Measurements from ENCODE around the gene RALBP1. TPM values are rescaled to one million over a fixed set of nuclear protein-coding genes. Genes with fewer than 3 reads are reported as not detected.

RALBP1 gene
- total and polyA plus RNA-seq, 4 donors: 32.2 to 51.6 (median 34.6) TPM

DNA sequence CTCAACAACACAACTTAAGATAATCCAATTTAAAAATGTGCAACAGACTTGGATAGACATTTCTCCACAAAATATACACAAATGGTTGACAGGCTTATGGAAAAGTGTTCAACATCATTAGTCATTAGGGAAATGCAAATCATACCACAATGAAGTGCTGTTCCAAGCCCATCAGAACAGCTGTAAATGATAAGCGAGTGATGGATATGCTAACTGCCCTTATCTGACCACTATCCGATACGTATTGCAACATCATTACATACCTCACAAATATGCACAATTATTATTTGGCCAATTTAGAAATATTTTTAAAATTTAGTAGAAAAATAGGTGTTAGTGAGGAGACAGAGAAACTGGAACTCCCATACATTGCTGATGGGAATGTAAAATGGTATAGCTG, 76.9 kb downstream of the RALBP1 start:
- H3K9me3 ChIP-seq (ENCODE audit: control insufficient read depth, insufficient read depth, low read length): peaks cover 1% of the 10 kb centered on the region
- H3K36me3 ChIP-seq (ENCODE audit: control insufficient read depth, insufficient read depth, low read length): peaks cover 49% of the 10 kb centered on the region
- H3K27me3 ChIP-seq (ENCODE audit: control insufficient read depth, insufficient read depth, low read length): no peaks in the 10 kb centered on the region
- DNase-seq (ENCODE audit: low read depth in 4 of 6, low spot score in 6 of 6): no peak
- H3K4me1 ChIP-seq (ENCODE audit: control insufficient read depth, insufficient read depth, low read length): peaks cover 3% of the 10 kb centered on the region
- no peak overlapping the region for H3K4me3 ChIP-seq (ENCODE audit: low read depth, low read length)
- H3K27ac ChIP-seq (ENCODE audit: low read depth, low read length): no peak overlapping the region
- no CpG with 5 or more reads among the region's 3 CpGs for WGBS (ENCODE audit: insufficient coverage)

DNA sequence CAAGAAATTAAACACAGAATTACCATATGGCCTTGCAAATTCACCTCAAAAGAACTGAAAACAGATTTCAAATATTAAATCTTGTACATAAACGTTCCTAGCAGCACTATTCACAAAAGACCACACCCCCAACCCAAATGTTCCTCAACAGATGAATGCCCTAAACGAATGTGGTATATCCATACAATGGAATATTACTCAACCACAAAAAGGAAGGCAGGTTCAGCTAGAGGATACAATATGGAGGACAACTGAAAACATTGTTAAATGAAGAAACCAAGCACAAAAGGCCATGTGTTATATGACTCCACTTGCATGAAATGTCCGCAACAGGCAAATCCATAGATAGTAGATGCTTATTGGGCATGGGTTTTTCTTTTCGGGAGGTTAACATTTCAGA, 77.3 kb downstream of the RALBP1 start:
- Histone ChIP-seq H3K36me3 (ENCODE audit: control insufficient read depth, insufficient read depth, low read length) (peaks cover 45% of the 10 kb centered on the region), H3K9me3 (ENCODE audit: control insufficient read depth, insufficient read depth, low read length) (peaks cover 1% of the 10 kb centered on the region), H3K27me3 (ENCODE audit: control insufficient read depth, insufficient read depth, low read length) (no peaks in the 10 kb centered on the region), H3K27ac (ENCODE audit: low read depth, low read length) (no peak overlapping the region), H3K4me1 (ENCODE audit: control insufficient read depth, insufficient read depth, low read length) (peaks cover 3% of the 10 kb centered on the region), H3K4me3 (ENCODE audit: low read depth, low read length) (no peak overlapping the region)
- DNase-seq (ENCODE audit: low read depth in 4 of 6, low spot score in 6 of 6): no peak
- WGBS (ENCODE audit: insufficient coverage): no CpG with 5 or more reads among the region's 4 CpGs

DNA sequence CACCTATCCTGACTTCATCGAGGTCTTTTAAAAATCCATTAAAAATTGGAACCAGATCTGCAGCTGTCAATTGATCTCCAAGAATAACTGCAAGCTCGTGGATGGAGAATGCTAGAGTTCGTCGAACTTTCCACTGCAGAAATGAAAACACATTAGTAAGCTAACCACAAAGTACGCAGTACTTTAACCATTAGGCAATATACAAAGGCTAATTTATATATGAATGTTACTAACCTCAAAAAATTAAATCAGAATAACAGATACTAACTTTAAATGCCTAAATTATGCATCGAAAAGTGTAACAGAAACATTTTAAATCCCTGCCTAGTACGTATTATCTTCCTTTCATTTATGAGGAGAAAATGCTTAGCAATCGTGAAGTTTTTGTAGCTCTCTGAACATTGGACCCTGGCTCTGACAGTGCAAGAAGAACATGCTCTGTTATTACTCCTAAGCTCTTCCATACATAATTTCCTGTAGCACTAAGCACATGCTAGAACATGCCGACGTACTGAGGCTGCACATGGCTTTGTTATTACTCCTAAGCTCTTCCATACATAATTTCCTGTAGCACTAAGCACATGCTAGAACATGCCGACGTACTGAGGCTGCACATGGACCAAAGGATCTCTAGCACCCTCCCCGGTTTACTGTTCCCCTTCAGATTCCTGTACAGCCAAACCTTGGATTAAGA, 82.1 kb downstream of the RALBP1 start:
- no peaks in the 10 kb centered on the region for H3K27me3 ChIP-seq (ENCODE audit: control insufficient read depth, insufficient read depth, low read length)
- peaks cover 1% of the 10 kb centered on the region for H3K9me3 ChIP-seq (ENCODE audit: control insufficient read depth, insufficient read depth, low read length)
- DNase-seq (ENCODE audit: low read depth in 4 of 6, low spot score in 6 of 6): no peak
- peaks cover 39% of the 10 kb centered on the region for H3K36me3 ChIP-seq (ENCODE audit: control insufficient read depth, insufficient read depth, low read length)
- 76% methylated on average over 6 of the region's 13 CpGs for WGBS (ENCODE audit: insufficient coverage)
- H3K4me3 ChIP-seq (ENCODE audit: low read depth, low read length): no peak overlapping the region
- no peaks in the 10 kb centered on the region for H3K4me1 ChIP-seq (ENCODE audit: control insufficient read depth, insufficient read depth, low read length)
- no peak overlapping the region for H3K27ac ChIP-seq (ENCODE audit: low read depth, low read length)

DNA sequence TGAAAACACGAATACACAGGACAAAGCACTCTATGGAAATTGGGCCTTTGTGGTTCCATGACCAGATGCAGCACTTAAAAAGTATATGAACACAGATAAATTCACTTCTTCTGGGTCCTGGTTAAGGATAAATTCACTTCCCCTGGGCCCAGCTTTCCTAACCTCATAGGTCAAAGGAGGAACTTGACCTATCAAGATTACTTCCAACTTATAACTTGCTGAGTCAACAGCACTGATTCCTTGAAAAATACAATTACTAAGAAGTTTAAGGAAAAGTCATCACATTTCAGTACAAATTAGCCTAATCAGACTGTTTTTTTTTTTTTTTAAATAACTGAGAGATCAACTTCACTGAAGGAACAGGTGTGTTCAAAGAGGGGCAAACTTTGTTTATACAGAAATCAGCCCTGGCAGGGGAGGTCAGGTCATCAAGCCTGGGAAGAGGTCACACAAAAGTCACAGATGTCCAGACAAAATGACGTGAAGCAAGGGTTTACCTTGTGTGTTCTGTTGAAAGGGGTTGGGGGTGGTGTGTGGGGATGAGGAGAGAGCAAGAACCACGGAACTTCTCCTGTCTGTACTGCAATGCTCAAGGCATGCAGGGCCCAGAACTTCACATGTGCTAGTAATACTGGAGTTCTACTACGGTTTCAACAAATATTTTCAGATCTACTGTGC, 83.2 kb downstream of the RALBP1 start:
- Histone ChIP-seq H3K27ac (ENCODE audit: low read depth, low read length) (no peak overlapping the region), H3K9me3 (ENCODE audit: control insufficient read depth, insufficient read depth, low read length) (no peaks in the 10 kb centered on the region), H3K27me3 (ENCODE audit: control insufficient read depth, insufficient read depth, low read length) (no peaks in the 10 kb centered on the region), H3K36me3 (ENCODE audit: control insufficient read depth, insufficient read depth, low read length) (peaks cover 36% of the 10 kb centered on the region), H3K4me3 (ENCODE audit: low read depth, low read length) (no peak overlapping the region), H3K4me1 (ENCODE audit: control insufficient read depth, insufficient read depth, low read length) (no peaks in the 10 kb centered on the region)
- no peak for DNase-seq (ENCODE audit: low read depth in 4 of 6, low spot score in 6 of 6)
- 74% methylated on average over 3 of the region's 4 CpGs for WGBS (ENCODE audit: insufficient coverage)

DNA sequence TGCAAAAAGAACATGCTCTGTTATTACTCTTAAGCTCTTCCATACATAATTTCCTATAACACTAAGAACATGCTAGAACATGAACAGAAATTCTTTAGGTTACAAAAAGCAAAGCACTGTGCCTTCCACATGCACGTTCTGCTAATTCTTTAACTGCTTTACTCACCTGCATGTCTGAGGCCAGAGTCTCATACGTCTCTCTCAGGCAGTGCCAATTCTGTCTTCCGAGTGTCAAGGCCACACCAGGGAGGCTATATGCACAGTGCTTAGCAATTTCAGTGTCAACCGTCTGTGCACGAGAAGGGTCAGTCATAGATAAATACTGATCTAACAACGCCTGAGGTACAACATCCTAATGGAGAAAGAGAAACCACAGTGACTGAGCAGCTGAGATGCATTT, 83.9 kb downstream of the RALBP1 start:
- Histone ChIP-seq H3K36me3 (ENCODE audit: control insufficient read depth, insufficient read depth, low read length) (peaks cover 32% of the 10 kb centered on the region), H3K27ac (ENCODE audit: low read depth, low read length) (no peak overlapping the region), H3K27me3 (ENCODE audit: control insufficient read depth, insufficient read depth, low read length) (no peaks in the 10 kb centered on the region), H3K9me3 (ENCODE audit: control insufficient read depth, insufficient read depth, low read length) (no peaks in the 10 kb centered on the region), H3K4me1 (ENCODE audit: control insufficient read depth, insufficient read depth, low read length) (no peaks in the 10 kb centered on the region), H3K4me3 (ENCODE audit: low read depth, low read length) (no peak overlapping the region)
- DNase-seq (ENCODE audit: low read depth in 4 of 6, low spot score in 6 of 6): no peak
- 87% methylated on average over 5 of the region's 6 CpGs for WGBS (ENCODE audit: insufficient coverage)

DNA sequence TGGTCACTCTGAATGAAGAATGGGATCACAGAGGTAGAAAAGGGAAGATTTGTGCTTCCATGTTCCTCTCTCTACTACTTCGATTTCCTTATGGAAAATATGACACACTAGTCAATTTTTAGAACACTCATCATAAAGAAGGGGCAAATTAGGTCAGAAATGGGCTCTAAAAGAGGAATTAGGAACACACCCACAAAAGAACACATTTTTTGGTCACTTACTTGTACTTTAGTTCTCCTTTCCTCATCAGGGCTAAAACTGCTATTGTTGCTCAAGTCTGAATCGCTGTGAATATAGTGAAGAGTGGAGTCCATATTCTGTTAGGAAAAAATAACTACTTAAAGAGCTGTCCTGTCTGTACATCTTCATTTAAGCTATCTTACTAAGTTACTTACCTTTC, 86.4 kb downstream of the RALBP1 start:
- Histone ChIP-seq H3K4me1 (ENCODE audit: control insufficient read depth, insufficient read depth, low read length) (no peaks in the 10 kb centered on the region), H3K9me3 (ENCODE audit: control insufficient read depth, insufficient read depth, low read length) (no peaks in the 10 kb centered on the region), H3K36me3 (ENCODE audit: control insufficient read depth, insufficient read depth, low read length) (peaks cover 29% of the 10 kb centered on the region), H3K27me3 (ENCODE audit: control insufficient read depth, insufficient read depth, low read length) (no peaks in the 10 kb centered on the region), H3K4me3 (ENCODE audit: low read depth, low read length) (no peak overlapping the region), H3K27ac (ENCODE audit: low read depth, low read length) (no peak overlapping the region)
- no peak for DNase-seq (ENCODE audit: low read depth in 4 of 6, low spot score in 6 of 6)
- WGBS (ENCODE audit: insufficient coverage): no CpG with 5 or more reads among the region's 2 CpGs

DNA sequence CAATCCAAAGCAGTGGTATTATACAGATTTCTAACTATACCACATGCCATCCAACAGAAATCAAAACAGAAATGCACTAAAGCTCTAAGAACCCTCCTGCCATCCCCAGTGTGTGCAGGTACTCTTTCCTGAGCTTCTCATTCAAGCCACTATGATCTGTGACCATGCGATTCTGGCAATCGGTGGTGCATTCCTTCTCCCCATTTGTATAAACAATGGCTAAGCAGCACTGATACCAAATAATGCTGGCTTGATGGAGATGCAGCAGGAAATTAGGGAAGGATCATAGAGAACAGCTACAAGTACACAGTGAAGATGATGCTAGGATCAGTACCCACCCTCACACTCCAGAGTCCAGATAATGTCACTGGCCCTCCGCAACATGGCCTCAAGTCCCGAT, 87.3 kb downstream of the RALBP1 start:
- Histone ChIP-seq H3K27ac (ENCODE audit: low read depth, low read length) (no peak overlapping the region), H3K9me3 (ENCODE audit: control insufficient read depth, insufficient read depth, low read length) (no peaks in the 10 kb centered on the region), H3K27me3 (ENCODE audit: control insufficient read depth, insufficient read depth, low read length) (no peaks in the 10 kb centered on the region), H3K4me3 (ENCODE audit: low read depth, low read length) (no peak overlapping the region), H3K4me1 (ENCODE audit: control insufficient read depth, insufficient read depth, low read length) (no peaks in the 10 kb centered on the region), H3K36me3 (ENCODE audit: control insufficient read depth, insufficient read depth, low read length) (peaks cover 29% of the 10 kb centered on the region)
- DNase-seq (ENCODE audit: low read depth in 4 of 6, low spot score in 6 of 6): no peak
- 86% methylated on average over 2 of the region's 4 CpGs for WGBS (ENCODE audit: insufficient coverage)

DNA sequence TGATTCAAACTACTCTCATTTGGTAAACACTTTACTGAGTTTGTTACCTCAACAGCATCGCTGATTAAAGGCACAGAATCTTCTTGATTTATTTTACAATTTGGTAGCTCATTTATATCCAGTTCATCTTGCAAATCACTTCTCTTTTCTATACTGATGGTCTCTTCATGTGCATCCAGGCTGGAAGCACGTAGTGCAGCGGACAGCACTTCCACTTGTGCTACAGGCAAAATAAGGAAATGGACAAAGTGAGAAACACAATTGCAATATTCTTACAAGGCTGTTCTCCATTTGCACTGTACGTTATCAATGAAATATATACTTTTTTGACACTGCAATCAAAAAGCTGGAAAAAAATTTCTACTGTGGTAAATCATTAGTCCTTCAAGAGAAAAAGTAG, 88.0 kb downstream of the RALBP1 start:
- Histone ChIP-seq H3K27ac (ENCODE audit: low read depth, low read length) (no peak overlapping the region), H3K27me3 (ENCODE audit: control insufficient read depth, insufficient read depth, low read length) (no peaks in the 10 kb centered on the region), H3K4me3 (ENCODE audit: low read depth, low read length) (no peak overlapping the region), H3K9me3 (ENCODE audit: control insufficient read depth, insufficient read depth, low read length) (no peaks in the 10 kb centered on the region), H3K4me1 (ENCODE audit: control insufficient read depth, insufficient read depth, low read length) (no peaks in the 10 kb centered on the region), H3K36me3 (ENCODE audit: control insufficient read depth, insufficient read depth, low read length) (peaks cover 29% of the 10 kb centered on the region)
- DNase-seq (ENCODE audit: low read depth in 4 of 6, low spot score in 6 of 6): no peak
- WGBS (ENCODE audit: insufficient coverage): 75% methylated on average over 2 of the region's 4 CpGs

DNA sequence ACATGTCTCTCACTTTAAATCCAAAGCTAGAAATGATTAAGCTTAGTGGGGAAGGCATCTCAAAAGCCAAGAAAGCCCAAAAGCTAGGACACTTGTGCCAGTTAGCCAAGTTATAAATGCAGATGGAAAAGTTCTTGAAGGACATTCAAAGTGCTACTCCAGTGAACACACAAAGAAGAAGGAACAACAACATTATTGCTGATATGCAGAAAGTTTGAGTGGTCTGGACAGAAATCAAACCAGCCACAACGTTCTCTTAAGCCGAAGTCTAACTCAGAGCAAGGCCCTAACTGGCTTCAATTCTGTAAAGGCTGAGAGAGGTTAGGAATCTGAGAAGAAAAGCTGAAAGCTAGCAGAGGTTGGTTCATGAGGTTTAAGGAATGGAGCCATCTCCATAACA, 90.1 kb downstream of the RALBP1 start:
- Histone ChIP-seq H3K27ac (ENCODE audit: low read depth, low read length) (no peak overlapping the region), H3K4me3 (ENCODE audit: low read depth, low read length) (no peak overlapping the region), H3K9me3 (ENCODE audit: control insufficient read depth, insufficient read depth, low read length) (no peaks in the 10 kb centered on the region), H3K36me3 (ENCODE audit: control insufficient read depth, insufficient read depth, low read length) (peaks cover 29% of the 10 kb centered on the region), H3K4me1 (ENCODE audit: control insufficient read depth, insufficient read depth, low read length) (no peaks in the 10 kb centered on the region), H3K27me3 (ENCODE audit: control insufficient read depth, insufficient read depth, low read length) (no peaks in the 10 kb centered on the region)
- DNase-seq (ENCODE audit: low read depth in 4 of 6, low spot score in 6 of 6): no peak
- no CpG with 5 or more reads among the region's 2 CpGs for WGBS (ENCODE audit: insufficient coverage)

DNA sequence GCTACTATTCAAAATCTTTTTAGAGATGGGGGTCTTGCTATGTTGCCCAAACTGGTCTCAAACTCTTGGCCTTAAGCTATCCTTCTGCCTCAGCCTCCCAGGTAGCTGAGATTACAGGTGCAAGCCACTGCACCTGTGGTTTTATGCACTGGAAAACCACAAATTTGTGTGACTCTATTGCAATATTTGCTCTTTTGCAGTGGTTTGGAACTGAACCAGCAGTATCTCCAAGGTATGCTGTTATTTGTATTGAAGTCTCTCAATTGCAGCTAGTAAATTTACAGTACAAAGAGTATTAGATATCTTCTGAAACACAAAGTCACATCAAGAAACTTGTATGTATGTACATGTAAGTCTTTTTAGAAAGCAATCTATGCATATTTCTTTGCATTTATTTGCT, 92.9 kb downstream of the RALBP1 start:
- Histone ChIP-seq H3K27ac (ENCODE audit: low read depth, low read length) (no peak overlapping the region), H3K27me3 (ENCODE audit: control insufficient read depth, insufficient read depth, low read length) (no peaks in the 10 kb centered on the region), H3K36me3 (ENCODE audit: control insufficient read depth, insufficient read depth, low read length) (peaks cover 14% of the 10 kb centered on the region), H3K4me1 (ENCODE audit: control insufficient read depth, insufficient read depth, low read length) (no peaks in the 10 kb centered on the region), H3K9me3 (ENCODE audit: control insufficient read depth, insufficient read depth, low read length) (no peaks in the 10 kb centered on the region), H3K4me3 (ENCODE audit: low read depth, low read length) (no peak overlapping the region)
- no peak for DNase-seq (ENCODE audit: low read depth in 4 of 6, low spot score in 6 of 6)
